ENCODE data around the gene AP1G1.

- TF ChIP-seq POLR2A (IDR thresholded peaks at IDR 0.05; ENCODE audit: low read length) (no peak), GATA1 (IDR thresholded peaks at IDR 0.05; ENCODE audit: low read depth, low read length) (no peak)
Measured at GRCh38 chr16:71711789-71712188, 96.8 kb downstream of the AP1G1 start.

Measured in erythroblast (primary cell).